H1 (cell line): Measurements from ENCODE around the gene RNF220.

Experiments
- EZH2 ChIP-seq: fragments of 200-600 bp; sonication (generic); IDR thresholded peaks from 2 replicates; pipeline ENCODE4 v1.7.1; 2012; ENCODE audit warnings: low read depth, mild to moderate bottlenecking, moderate library complexity, low read length, inconsistent platforms; ENCODE audit not compliant: severe bottlenecking
- RFX5 ChIP-seq: IDR thresholded peaks from 2 replicates; pipeline ENCODE4 v1.6.1; 2011; ENCODE audit warnings: low read depth, low read length, improper control_type of control experiment, borderline replicate concordance

- TF ChIP-seq RFX5: no peak
- TF ChIP-seq EZH2: no peak
Observed at GRCh38 chr1:44643721-44644334, 238.8 kb downstream of the RNF220 start.
